ENCODE measurements around the gene SPIN4.
"Not testable (repeated sequence)": the region's sequence is repeated elsewhere in the genome, so short reads cannot be mapped to it uniquely, and the experiment has no call there.

The SPIN4 gene

GRCh38 chrX:63350941-63351616 is at the start of gene SPIN4:
TSS of gene SPIN4 (minus strand) at chrX:63351332. CDS start at chrX:63350819, 513 bp downstream.
- no peak for FAIRE-seq

GRCh38 chrX:63400340-63400739 is 49.2 kb upstream of the SPIN4 start:
- no peak for FAIRE-seq

GRCh38 chrX:63394872-63395271 is 43.7 kb upstream of the SPIN4 start:
- no peak for FAIRE-seq

- not testable (repeated sequence) for FAIRE-seq
These were observed 42.0 kb upstream of the SPIN4 start for GRCh38 chrX:63393094-63393493.

GRCh38 chrX:63387411-63387810 is 36.3 kb upstream of the SPIN4 start:
- FAIRE-seq, result no peak

- not testable (repeated sequence) for FAIRE-seq
These were observed 33.1 kb upstream of the SPIN4 start for GRCh38 chrX:63384263-63384662.

GRCh38 chrX:63373012-63373411 is 21.9 kb upstream of the SPIN4 start:
- FAIRE-seq, result not testable (repeated sequence)

- not testable (repeated sequence) for FAIRE-seq
These were observed 16.6 kb upstream of the SPIN4 start for GRCh38 chrX:63367699-63368098.

- no peak for FAIRE-seq
These were observed 12.7 kb upstream of the SPIN4 start for GRCh38 chrX:63363788-63364187.

- FAIRE-seq, result no peak
These were observed 10.4 kb upstream of the SPIN4 start for GRCh38 chrX:63361494-63361893.

- FAIRE-seq, result no peak
These were observed 3.4 kb upstream of the SPIN4 start for GRCh38 chrX:63354484-63354883.

- no peak for FAIRE-seq
These were observed 661 bp downstream of the SPIN4 start for GRCh38 chrX:63350465-63350877.

GRCh38 chrX:63349307-63349706 is 1.8 kb downstream of the SPIN4 start:
- FAIRE-seq, result peak; percentile 21

GRCh38 chrX:63330681-63331080 is 20.5 kb downstream of the SPIN4 start:
- no peak for FAIRE-seq

- FAIRE-seq, result no peak
These were observed 23.3 kb downstream of the SPIN4 start for GRCh38 chrX:63327788-63328187.

GRCh38 chrX:63299596-63299995 is 51.5 kb downstream of the SPIN4 start:
- FAIRE-seq, result no peak
